ENCODE data around the gene MPO. TPM values are rescaled to one million over a fixed set of nuclear protein-coding genes. Genes with fewer than 3 reads are reported as not detected.

Gene MPO
- total RNA-seq, 2 donors from 2014 or later = not detected

GRCh38 chr17:58253082-58253481, 27.7 kb downstream of the MPO start:
- Mint-ChIP-seq H3K27ac (no peak overlapping the region), H3K4me1 (no peaks in the 10 kb centered on the region), H3K27me3 (ENCODE audit: insufficient read depth) (peaks cover 88% of the 10 kb centered on the region), H3K36me3 (ENCODE audit: low read depth) (no peaks in the 10 kb centered on the region), H3K9me3 (peaks cover 10% of the 10 kb centered on the region), H3K4me3 (no peak overlapping the region)
- 81 to 83% methylated on average over 3 of the region's 3 CpGs for WGBS, 2 experiments (ENCODE audit: insufficient coverage in 1 of 2, insufficient read length in 1 of 2)
- no peaks in the 10 kb centered on the region for H3K4me1 ChIP-seq (ENCODE audit: control insufficient read depth, insufficient read depth, low read length)
- H3K27me3 ChIP-seq (ENCODE audit: control insufficient read depth, insufficient read depth, low read length, poor library complexity, severe bottlenecking) = peaks cover 72% of the 10 kb centered on the region
- no peaks in the 10 kb centered on the region for H3K36me3 ChIP-seq (ENCODE audit: control insufficient read depth, insufficient read depth, low read length)
- no peaks in the 10 kb centered on the region for H3K9me3 ChIP-seq (ENCODE audit: control insufficient read depth, low read length)
- no peak overlapping the region for H3K4me3 ChIP-seq (ENCODE audit: low read length)
- no peak for DNase-seq
- no peak for TF ChIP-seq CTCF (conservative IDR thresholded peaks at IDR 0.05)
- no peak overlapping the region for H3K27ac ChIP-seq (ENCODE audit: low read depth, low read length)
- no peak overlapping the region for H3K9ac ChIP-seq (ENCODE audit: extremely low read depth, low read length, poor library complexity, severe bottlenecking)

GRCh38 chr17:58252141-58252540, 28.6 kb downstream of the MPO start:
- peak; percentile 45 for DNase-seq
- Mint-ChIP-seq H3K36me3 (ENCODE audit: low read depth) (no peaks in the 10 kb centered on the region), H3K4me1 (no peaks in the 10 kb centered on the region), H3K27me3 (ENCODE audit: insufficient read depth) (peaks cover 87% of the 10 kb centered on the region), H3K4me3 (no peak overlapping the region), H3K9me3 (peaks cover 10% of the 10 kb centered on the region), H3K27ac (no peak overlapping the region)
- WGBS, 2 experiments (ENCODE audit: insufficient coverage in 1 of 2, insufficient read length in 1 of 2) = 72 to 80% methylated on average over 6 to 9 of the region's 9 CpGs
- no peak for TF ChIP-seq CTCF (conservative IDR thresholded peaks at IDR 0.05)
- no peak overlapping the region for H3K9ac ChIP-seq (ENCODE audit: extremely low read depth, low read length, poor library complexity, severe bottlenecking)
- H3K36me3 ChIP-seq (ENCODE audit: control insufficient read depth, insufficient read depth, low read length) = no peaks in the 10 kb centered on the region
- no peak overlapping the region for H3K27ac ChIP-seq (ENCODE audit: low read depth, low read length)
- H3K4me3 ChIP-seq (ENCODE audit: low read length) = no peak overlapping the region
- H3K27me3 ChIP-seq (ENCODE audit: control insufficient read depth, insufficient read depth, low read length, poor library complexity, severe bottlenecking) = peaks cover 71% of the 10 kb centered on the region
- no peaks in the 10 kb centered on the region for H3K9me3 ChIP-seq (ENCODE audit: control insufficient read depth, low read length)
- no peaks in the 10 kb centered on the region for H3K4me1 ChIP-seq (ENCODE audit: control insufficient read depth, insufficient read depth, low read length)

DNA sequence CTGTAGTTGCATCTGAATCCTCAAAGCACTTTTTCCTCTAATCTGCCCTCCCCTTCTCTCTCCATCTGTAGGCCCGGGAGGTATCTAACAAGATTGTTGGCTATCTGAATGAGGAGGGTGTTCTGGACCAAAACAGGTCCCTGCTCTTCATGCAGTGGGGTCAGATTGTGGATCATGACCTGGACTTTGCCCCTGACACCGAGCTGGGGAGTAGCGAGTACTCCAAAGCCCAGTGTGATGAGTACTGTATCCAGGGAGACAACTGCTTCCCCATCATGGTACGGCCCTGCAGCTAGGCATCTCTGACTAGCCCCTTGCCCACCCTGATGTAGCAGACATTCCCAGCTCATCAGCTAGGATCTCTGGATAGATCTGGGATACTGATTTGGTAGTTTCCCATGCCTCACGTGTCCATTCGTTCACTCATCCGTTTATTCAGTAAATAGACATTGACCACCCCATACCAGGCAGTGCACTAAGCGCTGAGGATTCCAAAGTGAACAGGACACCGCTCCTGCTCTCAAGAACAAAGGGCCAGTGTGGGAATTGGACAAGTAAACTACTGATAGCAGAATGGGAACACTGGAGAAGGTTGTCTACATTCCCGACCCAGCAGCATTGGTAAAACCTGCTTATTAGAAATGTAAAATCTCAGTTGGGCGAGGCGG, 30.3 kb downstream of the MPO start:
- H3K27me3 ChIP-seq (ENCODE audit: control insufficient read depth, insufficient read depth, low read length, poor library complexity, severe bottlenecking) = peaks cover 84% of the 10 kb centered on the region
- peaks cover 91% of the 10 kb centered on the region for H3K27me3 Mint-ChIP-seq (ENCODE audit: insufficient read depth)
- no peaks in the 10 kb centered on the region for H3K4me1 Mint-ChIP-seq
- no peak overlapping the region for H3K4me3 ChIP-seq (ENCODE audit: low read length)
- no peaks in the 10 kb centered on the region for H3K36me3 Mint-ChIP-seq (ENCODE audit: low read depth)
- no peak overlapping the region for H3K27ac Mint-ChIP-seq
- no peak for TF ChIP-seq CTCF (conservative IDR thresholded peaks at IDR 0.05)
- H3K27ac ChIP-seq (ENCODE audit: low read depth, low read length) = no peak overlapping the region
- H3K4me3 Mint-ChIP-seq = no peak overlapping the region
- no peak overlapping the region for H3K9ac ChIP-seq (ENCODE audit: extremely low read depth, low read length, poor library complexity, severe bottlenecking)
- 94 to 96% methylated on average over 11 to 12 of the region's 12 CpGs for WGBS, 2 experiments (ENCODE audit: insufficient coverage in 1 of 2, insufficient read length in 1 of 2)
- no peaks in the 10 kb centered on the region for H3K36me3 ChIP-seq (ENCODE audit: control insufficient read depth, insufficient read depth, low read length)
- H3K9me3 ChIP-seq (ENCODE audit: control insufficient read depth, low read length) = no peaks in the 10 kb centered on the region
- peak; percentile 44 for DNase-seq
- peaks cover 10% of the 10 kb centered on the region for H3K9me3 Mint-ChIP-seq
- no peaks in the 10 kb centered on the region for H3K4me1 ChIP-seq (ENCODE audit: control insufficient read depth, insufficient read depth, low read length)
